HEK293 (cell line): Measurements from ENCODE around the gene RPIA.
A peak's percentile ranks its signal among the peaks of the same experiment; 100 is the strongest.
"Not testable (repeated sequence)": the region's sequence is repeated elsewhere in the genome, so short reads cannot be mapped to it uniquely, and the experiment has no call there.

ENCODE experiments used
- CTCF ChIA-PET: fragments of 350-600 bp; formaldehyde crosslinking; extraction: SDS; loops from one replicate; lab custom pipeline; 2021; ENCODE audit warnings: antibody characterized with exemption; lab: Yijun Ruan, JAX
- POLR2A ChIA-PET: fragments of 300-600 bp; formaldehyde crosslinking; extraction: SDS; loops from one replicate; lab custom pipeline; 2020; ENCODE audit warnings: antibody characterized with exemption, inconsistent platforms; lab: Yijun Ruan, JAX
- H3K27ac ChIP-seq: fragments of 200-500 bp; sonication (Bioruptor generic); 2 replicates; pipeline ENCODE4 v1.5.1; 2014; ENCODE audit warnings: low read depth, low read length, control low read depth, inconsistent platforms; ENCODE audit errors: extremely low read depth
- H3K36me3 ChIP-seq, 2 experiments: fragments of 200-500 bp in 1 of 2; sonication (Bioruptor generic) in 1 of 2; 1 replicate in 1 of 2; 2 replicates in 1 of 2; pipeline ENCODE4 v1.5.1; 2014 to 2017; ENCODE audit warnings: inconsistent platforms in 2 of 2, low read length in 2 of 2; ENCODE audit not compliant: control insufficient read depth in 2 of 2, insufficient read depth in 1 of 2
- H3K4me1 ChIP-seq: fragments of 200-500 bp; sonication (Bioruptor generic); 2 replicates; pipeline ENCODE4 v1.5.1; 2014; ENCODE audit warnings: mild to moderate bottlenecking, low read length, inconsistent platforms; ENCODE audit not compliant: control insufficient read depth, insufficient read depth
- H3K4me3 ChIP-seq: 2 replicates; pipeline ENCODE4 v1.5.1; 2011; ENCODE audit warnings: low read depth, mild to moderate bottlenecking, control low read depth, low read length, moderate library complexity
- H3K9me3 ChIP-seq: fragments of 200-500 bp; sonication (Bioruptor generic); 2 replicates; pipeline ENCODE4 v1.5.1; 2014; ENCODE audit warnings: low read depth, low read length, inconsistent platforms; ENCODE audit not compliant: control insufficient read depth, insufficient read depth
- KLF1 ChIP-seq: fragments of 450-650 bp; formaldehyde crosslinking; IDR thresholded peaks from 2 replicates; pipeline ENCODE4 v1.5.1; 2016; ENCODE audit warnings: missing biosample characterization, missing genetic modification characterization
- KLF16 ChIP-seq: fragments of 450-650 bp; formaldehyde crosslinking; IDR thresholded peaks from 2 replicates; pipeline ENCODE4 v1.5.1; 2017; ENCODE audit warnings: missing biosample characterization, missing genetic modification characterization
- SP3 ChIP-seq: fragments of 450-650 bp; formaldehyde crosslinking; IDR thresholded peaks from 2 replicates; pipeline ENCODE4 v1.5.1; 2016; ENCODE audit warnings: missing biosample characterization, missing genetic modification characterization
- YY2 ChIP-seq: fragments of 450-650 bp; formaldehyde crosslinking; IDR thresholded peaks from 2 replicates; pipeline ENCODE4 v1.5.1; 2016; ENCODE audit warnings: missing biosample characterization, missing genetic modification characterization
- ZBTB1 ChIP-seq: fragments of 450-650 bp; formaldehyde crosslinking; IDR thresholded peaks from 2 replicates; pipeline ENCODE4 v1.5.1; 2016; ENCODE audit warnings: missing biosample characterization, missing genetic modification characterization
- ZBTB26 ChIP-seq: fragments of 450-650 bp; formaldehyde crosslinking; optimal IDR thresholded peaks from 2 replicates; pipeline ENCODE3; 2016; ENCODE audit warnings: missing biosample characterization, mild to moderate bottlenecking, missing genetic modification characterization
- ZFHX2 ChIP-seq: fragments of 450-650 bp; formaldehyde crosslinking; conservative IDR thresholded peaks from 2 replicates; pipeline ENCODE4 v1.5.1; 2016; ENCODE audit warnings: missing biosample characterization, missing genetic modification characterization
- ZNF133 ChIP-seq: fragments of 450-650 bp; formaldehyde crosslinking; IDR thresholded peaks from 2 replicates; pipeline ENCODE4 v1.5.1; 2016; ENCODE audit warnings: missing biosample characterization, missing genetic modification characterization
- ZNF174 ChIP-seq: fragments of 450-650 bp; formaldehyde crosslinking; IDR thresholded peaks from 2 replicates; pipeline ENCODE4 v1.5.0; 2017; ENCODE audit warnings: missing biosample characterization, mild to moderate bottlenecking, missing genetic modification characterization
- ZNF449 ChIP-seq: fragments of 450-650 bp; formaldehyde crosslinking; IDR thresholded peaks from 2 replicates; pipeline ENCODE4 v1.5.1; 2017; ENCODE audit warnings: missing biosample characterization, mild to moderate bottlenecking, missing genetic modification characterization, moderate library complexity
- ZNF521 ChIP-seq: fragments of 450-650 bp; formaldehyde crosslinking; IDR thresholded peaks from 2 replicates; pipeline ENCODE4 v1.5.1; 2017; ENCODE audit warnings: missing biosample characterization, mild to moderate bottlenecking, missing genetic modification characterization
- ZNF768 ChIP-seq: fragments of 450-650 bp; formaldehyde crosslinking; IDR thresholded peaks from 2 replicates; pipeline ENCODE4 v1.5.1; 2018; ENCODE audit warnings: missing biosample characterization, mild to moderate bottlenecking, missing genetic modification characterization
- ZNF791 ChIP-seq: fragments of 450-650 bp; formaldehyde crosslinking; IDR thresholded peaks from 2 replicates; pipeline ENCODE4 v1.5.1; 2016; ENCODE audit warnings: missing biosample characterization, missing genetic modification characterization
- ZXDB ChIP-seq: fragments of 450-650 bp; formaldehyde crosslinking; IDR thresholded peaks from 2 replicates; pipeline ENCODE4 v1.5.1; 2016; ENCODE audit warnings: missing biosample characterization, missing genetic modification characterization

RPIA gene

GRCh38 chr2:88764141-88764849 is 72.8 kb downstream of the RPIA start:
- TF ChIP-seq ZXDB (tag by site-specific recombination) (no peak), YY2 (no peak), ZNF133 (tag by site-specific recombination) (no peak), SP3 (tag by site-specific recombination) (no peak), ZBTB1 (no peak)
- CTCF ChIA-PET: no interaction called here
- Histone ChIP-seq H3K36me3 (no peaks in the 10 kb centered on the region), H3K27ac (no peak overlapping the region), H3K9me3 (no peaks in the 10 kb centered on the region), H3K4me3 (no peak overlapping the region), H3K4me1 (no peaks in the 10 kb centered on the region)
- POLR2A ChIA-PET: no interaction called here

GRCh38 chr2:88764850-88765153 is 73.3 kb downstream of the RPIA start:
- no peak overlapping the region for H3K4me3 ChIP-seq
- ChIA-PET POLR2A (no interaction called here), CTCF (interaction anchor here (0.6 kb wide), 1 partner anchor 24 kb away, joined by 3 read pairs; no protein-coding TSS in a partner anchor)
- no peaks in the 10 kb centered on the region for H3K36me3 ChIP-seq
- H3K9me3 ChIP-seq: no peaks in the 10 kb centered on the region
- TF ChIP-seq ZNF174 (tag by site-specific recombination): no peak
- H3K4me1 ChIP-seq: no peaks in the 10 kb centered on the region
- H3K27ac ChIP-seq: no peak overlapping the region

GRCh38 chr2:88765154-88765888 is 73.8 kb downstream of the RPIA start:
- Histone ChIP-seq H3K4me3 (peak overlapping the region; percentile 11), H3K4me1 (no peaks in the 10 kb centered on the region), H3K36me3 (no peaks in the 10 kb centered on the region), H3K9me3 (no peaks in the 10 kb centered on the region), H3K27ac (no peak overlapping the region)
- ChIA-PET CTCF (interaction anchor here (0.6 to 0.8 kb wide), 2 partner anchors 24 to 66 kb away, joined by 3 to 4 read pairs; no protein-coding TSS in a partner anchor), POLR2A (no interaction called here)
- no peak for TF ChIP-seq ZNF521
- no peak for TF ChIP-seq KLF16 (tag by site-specific recombination)
- TF ChIP-seq ZFHX2 (tag by site-specific recombination): no peak
- TF ChIP-seq ZNF768: no peak
- no peak for TF ChIP-seq ZNF791 (tag by site-specific recombination)
- peak; percentile 14 for TF ChIP-seq ZBTB26 (tag by site-specific recombination)
- peak; percentile 60 for TF ChIP-seq KLF1 (tag by site-specific recombination)
- TF ChIP-seq ZNF449: peak; percentile 87

GRCh38 chr2:88765889-88766481 is 74.5 kb downstream of the RPIA start:
- CTCF ChIA-PET: interaction anchor here (0.6 to 0.8 kb wide), 2 partner anchors 35 to 65 kb away, joined by 3 to 4 read pairs; no protein-coding TSS in a partner anchor
- H3K4me1 ChIP-seq, H3K9me3 ChIP-seq, POLR2A ChIA-PET, H3K27ac ChIP-seq, H3K36me3 ChIP-seq: not testable (repeated sequence)
- peak overlapping the region; percentile 11; the same call in 1 of the 2 replicates for H3K4me3 ChIP-seq
